WI38 (cell line): ENCODE data around the gene GRAMD1A.

Source experiments
- H3K4me3 ChIP-seq: 2 replicates; pipeline ENCODE4 v1.5.1; 2011; ENCODE audit warnings: low read depth, mild to moderate bottlenecking, control low read depth, low read length
- CTCF ChIP-seq: IDR thresholded peaks from 2 replicates; pipeline ENCODE4 v1.5.1; 2012; ENCODE audit warnings: low read depth, mild to moderate bottlenecking, control low read depth, low read length

Gene GRAMD1A

DNA sequence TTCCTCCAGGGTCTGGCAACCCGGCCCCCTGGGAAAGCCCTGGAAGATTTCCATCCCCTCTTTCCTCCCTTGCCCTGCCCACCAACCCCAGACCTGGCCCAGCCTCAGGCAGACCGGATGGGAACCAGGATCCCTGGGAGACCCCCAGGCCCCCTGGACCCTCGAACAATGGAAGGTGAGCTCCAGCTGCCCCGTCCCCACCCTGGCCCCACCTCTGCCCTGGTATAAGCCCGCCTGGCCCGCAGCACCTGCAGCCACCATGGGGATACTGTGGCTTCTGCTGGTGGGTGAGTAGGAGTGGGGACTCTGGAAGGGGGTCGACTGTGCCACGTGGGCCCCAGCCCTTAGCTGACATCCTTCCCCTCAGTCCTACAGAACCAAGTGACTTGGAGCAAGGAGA lies 73.8 kb downstream of the GRAMD1A start:
- H3K4me3 ChIP-seq = no peak overlapping the region
- TF ChIP-seq CTCF = no peak

DNA sequence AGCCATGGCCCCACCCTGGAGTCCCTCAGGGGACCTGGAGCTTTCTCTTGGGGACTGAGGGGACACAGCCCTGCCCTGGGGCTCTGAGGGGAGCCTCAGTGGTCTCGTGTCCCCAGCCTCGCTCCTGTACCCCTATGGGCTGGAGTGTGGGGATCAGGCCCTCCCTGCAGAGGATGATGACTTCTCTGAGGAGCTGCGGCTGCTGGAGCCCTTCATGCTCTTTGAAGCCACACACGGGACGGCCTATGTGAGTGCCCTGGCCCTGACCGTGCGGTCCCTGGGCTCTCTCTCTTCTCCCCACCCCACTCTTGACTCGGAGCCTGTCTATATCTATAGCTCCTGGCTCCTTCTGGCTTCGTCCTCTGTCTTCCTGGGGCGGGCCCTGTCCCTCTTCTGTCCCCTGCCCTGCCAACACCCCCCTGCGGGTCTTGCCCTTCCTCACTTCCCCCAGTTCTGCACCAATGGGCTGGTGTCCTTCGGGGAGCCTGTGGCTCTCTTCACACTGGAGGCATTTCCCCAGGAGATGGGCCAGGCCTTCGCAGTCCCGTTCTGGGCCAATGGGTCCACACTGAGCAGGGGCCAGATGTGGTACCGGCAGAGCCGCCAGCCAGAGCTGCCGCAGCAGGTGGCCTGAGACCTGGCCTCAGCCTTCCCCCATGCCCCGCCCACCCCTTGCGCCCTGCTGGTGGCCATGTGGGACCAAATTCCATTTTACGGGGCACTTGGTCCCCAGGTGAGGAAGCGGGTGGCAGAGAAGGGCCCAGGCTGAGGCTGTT lies 74.5 kb downstream of the GRAMD1A start:
- H3K4me3 ChIP-seq = no peak overlapping the region
- no peak for TF ChIP-seq CTCF

DNA sequence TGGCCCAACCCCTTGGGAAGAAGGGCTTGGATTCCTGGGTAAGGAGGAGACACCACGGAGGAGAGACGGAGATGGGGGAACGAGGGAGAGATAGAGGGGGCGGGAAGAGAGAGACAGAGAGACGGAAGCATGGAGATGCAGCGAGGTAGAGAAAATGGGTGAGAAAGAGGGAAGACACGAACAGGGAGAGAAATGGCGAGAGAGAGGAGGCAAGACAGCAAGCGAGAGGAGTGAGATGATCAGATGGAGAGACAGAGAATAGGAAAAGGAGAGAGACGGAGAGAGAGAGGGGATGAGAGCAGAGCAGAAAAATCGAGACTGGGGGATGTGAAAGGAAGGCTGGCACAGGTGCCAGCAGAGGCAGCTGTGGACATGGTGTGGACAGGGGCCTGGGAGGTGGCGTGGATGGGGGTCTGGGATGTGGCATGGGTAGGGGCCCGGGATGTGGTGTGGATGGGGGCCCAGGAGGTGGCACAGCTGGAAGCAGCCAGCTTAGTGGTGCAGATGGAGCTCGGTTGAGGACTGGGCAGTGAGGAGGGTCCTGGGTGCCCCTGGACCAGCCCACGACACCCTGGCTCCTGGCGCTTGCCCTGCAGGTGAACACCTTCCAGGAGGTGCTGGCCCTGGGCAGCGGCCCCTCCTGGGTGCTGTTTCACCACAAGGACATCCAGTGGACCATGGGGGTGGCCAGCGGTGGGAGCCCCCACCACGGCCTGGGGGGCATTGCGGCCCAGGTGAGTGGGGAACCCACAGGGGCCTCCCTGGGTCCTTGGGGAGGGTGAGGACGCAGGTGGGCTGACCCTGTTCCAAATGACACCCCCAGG lies 75.3 kb downstream of the GRAMD1A start:
- H3K4me3 ChIP-seq = no peak overlapping the region
- no peak for TF ChIP-seq CTCF

DNA sequence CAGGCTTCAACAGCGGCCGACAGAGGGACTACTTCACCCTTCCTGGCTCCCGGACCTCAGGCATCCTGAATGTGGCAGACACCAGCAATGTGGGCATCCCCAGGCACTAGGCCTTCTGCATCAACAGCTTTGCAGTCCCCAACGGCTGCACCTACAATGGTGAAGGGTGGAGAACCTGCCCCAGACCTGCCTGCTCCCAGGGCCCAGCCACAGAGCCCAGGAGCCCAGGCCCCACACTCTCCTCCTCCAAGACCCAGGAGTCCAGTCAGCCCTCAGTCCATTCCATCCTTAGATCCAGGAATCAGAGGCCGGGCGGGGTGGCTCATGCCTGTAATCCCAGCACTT lies 75.9 kb downstream of the GRAMD1A start:
- TF ChIP-seq CTCF = no peak

More for the DNA sequence above, 75.9 kb downstream of the GRAMD1A start:
- H3K4me3 ChIP-seq = no peak overlapping the region
